GM18505 (cell line): ENCODE data around the gene ATG5.

ENCODE experiments used
- ATAC-seq: cut with Tn5 transposase; IDR thresholded peaks from one replicate; pipeline ENCODE4 v1.9.1; 2021; ENCODE audit not compliant: unreplicated experiment
- POLR2A ChIP-seq: IDR thresholded peaks from 4 replicates; pipeline ENCODE4 v1.6.1; 2011; ENCODE audit warnings: borderline replicate concordance; ENCODE audit not compliant: insufficient read depth, insufficient read length; ENCODE audit errors: extremely low read depth

The ATG5 gene

GRCh38 chr6:106325336-106326178 lies at the start of gene ATG5:
Gene ATG5, minus strand, starts transcription at chr6:106325760. Its CDS starts 9,552 bp downstream, at chr6:106316208.
- peak; percentile 97 for ATAC-seq
- TF ChIP-seq POLR2A = peak; percentile 92

- no peak for ATAC-seq
- no peak for TF ChIP-seq POLR2A
Observed at GRCh38 chr6:106373502-106374239, 48.1 kb upstream of the ATG5 start.

GRCh38 chr6:106372838-106373501 lies 47.4 kb upstream of the ATG5 start:
- TF ChIP-seq POLR2A = no peak
- ATAC-seq = no peak

GRCh38 chr6:106370639-106371038 lies 45.1 kb upstream of the ATG5 start:
- no peak for TF ChIP-seq POLR2A
- ATAC-seq = no peak

DNA sequence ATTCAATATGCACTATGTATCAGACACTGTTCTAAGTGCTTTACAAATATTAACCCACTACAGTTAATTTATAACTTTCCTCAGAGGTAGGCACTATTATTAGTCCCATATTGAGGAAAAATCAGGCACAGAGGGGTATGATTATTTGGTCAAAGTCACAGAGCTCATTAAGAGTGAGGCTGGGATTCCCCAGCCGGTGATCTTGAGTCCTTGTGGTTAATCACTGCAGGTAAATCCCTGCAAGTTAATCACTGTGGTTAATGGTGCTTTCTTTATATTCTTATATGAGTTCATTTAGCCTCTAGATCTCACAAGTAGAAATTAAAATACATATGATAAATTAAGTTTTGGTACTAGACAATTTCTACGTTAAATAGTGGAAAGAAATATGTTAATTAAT lies 44.2 kb upstream of the ATG5 start:
- TF ChIP-seq POLR2A = no peak
- no peak for ATAC-seq

DNA sequence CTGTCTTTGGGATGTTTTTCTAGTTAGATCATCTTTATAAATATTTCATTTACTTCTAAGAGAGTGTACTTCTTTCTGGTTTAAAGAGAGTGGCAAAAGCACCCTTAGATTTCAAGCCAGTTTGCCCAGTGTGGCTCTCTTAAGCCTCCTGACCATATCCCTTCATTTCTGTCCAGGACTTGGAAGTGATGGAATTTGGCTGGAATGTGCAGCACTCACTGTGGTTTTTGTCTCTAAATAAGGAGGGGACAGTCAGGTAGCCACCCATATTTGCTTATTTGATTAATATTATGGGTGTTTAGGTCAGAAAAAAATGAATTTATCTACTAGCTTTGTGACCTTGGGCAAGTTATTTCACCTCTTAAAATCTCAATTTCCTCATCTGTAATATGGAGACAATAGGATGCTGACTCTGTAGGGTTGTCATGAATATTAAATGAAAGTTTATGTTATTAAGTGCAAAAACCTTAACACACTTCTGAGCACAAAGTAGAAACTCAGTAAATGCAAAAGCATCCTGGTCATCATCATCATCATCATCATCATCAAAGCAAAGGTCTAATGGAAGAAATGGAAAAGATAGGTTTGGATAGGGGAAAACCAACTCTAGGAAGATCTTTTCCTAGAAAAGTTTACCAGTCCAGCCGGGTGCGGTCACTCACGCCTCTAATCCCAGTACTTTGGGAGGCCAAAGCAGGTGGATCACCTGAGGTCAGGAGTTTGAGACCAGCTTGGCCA lies 38.0 kb upstream of the ATG5 start:
- no peak for ATAC-seq
- TF ChIP-seq POLR2A = no peak

- peak; percentile 20 for ATAC-seq
- TF ChIP-seq POLR2A = no peak
Observed at GRCh38 chr6:106360989-106361430, 35.5 kb upstream of the ATG5 start.

- no peak for TF ChIP-seq POLR2A
- ATAC-seq = peak; percentile 75
Observed at GRCh38 chr6:106360410-106360988, 34.9 kb upstream of the ATG5 start, which contains the start of gene CRYBG1. Gene CRYBG1, plus strand, starts transcription at chr6:106360717. Its CDS starts 192 bp downstream, at chr6:106360909.

DNA sequence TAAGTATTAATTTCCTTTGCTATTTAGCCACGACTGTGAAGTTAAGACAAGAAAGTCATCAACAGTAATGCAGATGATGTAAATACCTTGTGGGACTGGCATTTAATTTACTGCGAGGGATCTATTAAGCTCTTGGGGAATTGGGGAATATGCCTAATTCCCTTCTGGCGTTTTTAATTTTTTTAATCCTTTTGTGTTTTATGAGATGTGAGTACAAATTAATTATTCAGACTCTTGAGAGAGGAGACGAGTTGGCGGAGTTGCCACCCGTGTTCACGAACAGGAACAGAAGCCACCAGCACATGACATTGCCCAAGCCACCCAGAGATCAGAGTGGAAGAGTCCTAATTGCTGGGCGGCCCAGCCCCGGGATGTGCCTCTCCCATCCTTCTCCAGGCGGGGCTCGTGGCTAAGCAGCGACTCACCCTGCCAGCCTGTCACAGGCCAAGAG lies 34.4 kb upstream of the ATG5 start:
- ATAC-seq = no peak

GRCh38 chr6:106356378-106356777 lies 30.8 kb upstream of the ATG5 start:
- TF ChIP-seq POLR2A = no peak
- no peak for ATAC-seq

More for the DNA sequence above, 34.4 kb upstream of the ATG5 start:
- no peak for TF ChIP-seq POLR2A

DNA sequence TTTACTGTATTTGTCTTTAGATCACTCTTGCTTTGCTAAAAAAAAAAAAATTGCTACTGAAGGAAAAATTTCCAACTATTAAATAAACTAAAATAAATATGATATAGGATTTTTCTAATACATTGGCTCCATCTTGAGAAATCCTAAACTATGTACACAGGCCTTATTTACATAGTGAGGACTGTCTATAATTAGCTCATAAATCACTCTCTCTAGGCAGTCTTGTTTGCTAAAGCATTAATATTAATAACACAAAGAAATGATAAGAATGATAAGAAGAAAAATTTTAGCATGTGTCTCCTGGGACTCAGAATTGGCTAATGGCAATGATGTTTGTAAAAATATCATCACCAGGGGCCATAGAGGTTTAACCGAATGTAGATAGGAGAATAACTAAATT lies 21.7 kb upstream of the ATG5 start:
- TF ChIP-seq POLR2A = no peak
- no peak for ATAC-seq

- no peak for TF ChIP-seq POLR2A
- no peak for ATAC-seq
Observed at GRCh38 chr6:106339334-106340029, 13.9 kb upstream of the ATG5 start.

GRCh38 chr6:106334646-106335448 lies 9.3 kb upstream of the ATG5 start:
- no peak for ATAC-seq
- no peak for TF ChIP-seq POLR2A
